GM18508 (cell line): ENCODE results near the gene GRN.

Experiments
- ATAC-seq: cut with Tn5 transposase; IDR thresholded peaks from one replicate; pipeline ENCODE4 v1.9.1; 2021; ENCODE audit warnings: moderate number of reproducible peaks; ENCODE audit not compliant: insufficient read depth, unreplicated experiment

The GRN gene

DNA sequence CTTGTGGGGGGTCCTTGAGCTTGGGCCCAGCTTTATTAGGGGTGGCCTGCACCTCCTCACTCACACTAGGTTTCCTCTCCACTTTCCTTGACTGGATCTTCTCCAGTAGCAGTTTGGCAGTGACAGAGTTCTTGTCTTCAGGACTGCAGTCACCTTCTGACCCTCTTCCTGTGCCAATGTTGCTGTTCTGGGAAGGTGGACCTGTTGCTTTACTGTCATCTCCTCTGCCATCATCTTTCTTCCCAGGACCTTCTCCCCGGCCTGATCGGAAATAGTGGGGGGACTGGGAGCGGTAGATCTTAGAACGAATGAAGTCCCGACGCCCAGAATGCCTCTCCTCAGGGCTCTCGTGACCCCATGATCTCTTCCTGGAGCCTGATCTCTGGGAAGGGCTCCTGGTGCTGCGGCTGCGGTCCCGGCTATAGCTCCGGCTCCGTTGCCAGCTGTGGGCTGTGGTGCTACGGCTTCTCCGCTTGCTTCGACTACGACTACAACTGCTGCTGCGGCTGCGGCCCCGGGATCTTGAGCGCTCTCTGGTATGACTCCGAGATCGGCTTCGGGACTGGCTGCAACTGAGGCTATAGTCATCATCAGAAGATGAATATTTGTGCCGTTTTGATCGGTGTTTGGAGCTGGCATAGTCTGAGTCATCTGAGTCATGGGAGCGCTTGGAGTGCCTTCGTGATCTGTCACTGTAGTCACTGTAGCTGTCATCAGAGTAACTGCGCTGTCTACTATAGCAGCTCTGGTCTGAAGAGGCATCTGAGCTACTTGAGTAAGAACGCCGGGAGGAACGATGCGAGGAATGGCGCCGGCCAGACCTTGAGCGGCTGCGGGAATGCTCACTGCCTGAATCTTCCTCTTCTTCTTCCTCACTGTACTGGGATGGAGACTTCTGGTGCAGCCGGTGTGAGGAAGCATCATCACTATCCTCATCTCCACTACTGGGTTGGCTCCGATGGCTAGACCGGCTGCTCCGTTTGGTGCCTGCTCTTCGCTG is 53.9 kb downstream of the GRN start:
- no peak for ATAC-seq

- no peak for ATAC-seq
Observed at GRCh38 chr17:44400226-44400847, 55.2 kb downstream of the GRN start.
